Cardiac muscle cell (in vitro differentiated cells and primary cell): ENCODE measurements around the gene LARP1. TPM values are rescaled to one million over a fixed set of nuclear protein-coding genes. Genes with fewer than 3 reads are reported as not detected.

ENCODE experiments used
- DNase-seq, 2 donors: peaks; one replicate each; pipeline versions ENCODE4 v3.0.0 to v3.0.0-alpha.2; 2010 to 2017; ENCODE audit warnings: low read depth in 1 of 2, low spot score in 1 of 2
- H3K27ac ChIP-seq: fragments of 200-600 bp; sonication (generic); 2 replicates; pipeline ENCODE4 v1.5.1; 2016
- H3K27me3 ChIP-seq: fragments of 200-600 bp; sonication (generic); 2 replicates; pipeline ENCODE4 v1.6.0; 2016; ENCODE audit warnings: control low read depth
- H3K36me3 ChIP-seq: fragments of 200-600 bp; sonication (generic); 2 replicates; pipeline ENCODE4 v1.5.1; 2016; ENCODE audit warnings: control low read depth
- H3K4me1 ChIP-seq: fragments of 200-600 bp; sonication (generic); 2 replicates; pipeline ENCODE4 v1.8.1; 2017; ENCODE audit warnings: low read depth, mild to moderate bottlenecking, mixed run types
- H3K4me3 ChIP-seq: fragments of 200-600 bp; sonication (generic); 2 replicates; pipeline ENCODE4 v1.5.1; 2016; ENCODE audit warnings: mild to moderate bottlenecking
- H3K9me3 ChIP-seq: fragments of 200-600 bp; sonication (generic); 2 replicates; pipeline ENCODE4 v1.5.1; 2017; ENCODE audit warnings: low read depth, mild to moderate bottlenecking, control low read depth
- polyA plus RNA-seq: library from polyadenylated mRNA; unstranded; fragments of >200 nt; fragmentation: Nextera tagmentation; extraction: Ambion mirVana; gene quantifications from 2 replicates; pipeline ENCODE4 v1.2.1, GENCODE V29; 2016
- total RNA-seq: library from RNA; depleted of rRNA; stranded (reverse); fragments of >200 nt; gene quantifications from 2 replicates; pipeline ENCODE4 v1.2.3, GENCODE V29; 2016
- TF ChIP-seq, protein P1 (sequence below): IDR thresholded peaks from 2 replicates; pipeline ENCODE4 v1.5.1; 2012; ENCODE audit warnings: low read depth, mild to moderate bottlenecking, low read length

The LARP1 gene
- total and polyA plus RNA-seq, 2 experiments from 2014 or later: 40.7 to 97.8 TPM

DNA sequence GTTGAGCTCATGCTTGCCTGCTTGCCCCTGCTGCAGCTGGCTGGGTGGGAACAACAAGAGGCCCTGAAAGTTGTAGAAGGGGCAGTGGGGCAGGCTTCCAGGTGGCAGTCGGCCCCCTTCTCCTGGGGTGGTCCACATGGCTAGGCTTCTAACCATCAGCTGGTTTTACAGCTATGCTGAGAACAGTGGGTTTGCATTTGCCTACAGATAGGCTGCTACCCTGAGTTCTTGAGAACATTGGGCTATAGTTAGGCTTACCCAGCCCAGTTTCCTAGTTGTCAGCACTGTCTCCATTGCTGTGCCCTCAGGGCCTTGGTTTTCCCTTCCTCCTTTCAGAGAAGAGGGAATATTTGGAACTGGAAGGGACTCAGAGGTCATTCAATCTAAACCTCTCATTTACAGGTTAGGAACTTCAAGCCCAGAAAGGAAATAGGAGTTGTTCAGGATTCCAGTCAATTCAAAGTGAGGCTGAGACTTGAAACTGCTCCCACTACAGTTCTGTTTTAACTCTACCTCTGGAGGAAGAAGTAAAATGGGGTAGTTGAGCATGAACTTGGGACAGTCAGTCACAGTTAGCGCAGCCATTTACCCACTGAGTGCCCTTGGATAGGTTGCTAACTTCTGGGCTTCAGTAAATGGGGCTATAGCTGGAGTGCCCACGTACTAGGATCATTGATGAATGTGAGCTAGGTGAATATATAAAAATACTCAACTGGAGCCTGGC is 11.5 kb downstream of the LARP1 start:
- no peaks in the 10 kb centered on the region for H3K9me3 ChIP-seq
- no peak overlapping the region for H3K27ac ChIP-seq
- H3K4me3 ChIP-seq: no peak overlapping the region
- no peak for DNase-seq
- no peaks in the 10 kb centered on the region for H3K27me3 ChIP-seq
- TF ChIP-seq, protein P1, sequence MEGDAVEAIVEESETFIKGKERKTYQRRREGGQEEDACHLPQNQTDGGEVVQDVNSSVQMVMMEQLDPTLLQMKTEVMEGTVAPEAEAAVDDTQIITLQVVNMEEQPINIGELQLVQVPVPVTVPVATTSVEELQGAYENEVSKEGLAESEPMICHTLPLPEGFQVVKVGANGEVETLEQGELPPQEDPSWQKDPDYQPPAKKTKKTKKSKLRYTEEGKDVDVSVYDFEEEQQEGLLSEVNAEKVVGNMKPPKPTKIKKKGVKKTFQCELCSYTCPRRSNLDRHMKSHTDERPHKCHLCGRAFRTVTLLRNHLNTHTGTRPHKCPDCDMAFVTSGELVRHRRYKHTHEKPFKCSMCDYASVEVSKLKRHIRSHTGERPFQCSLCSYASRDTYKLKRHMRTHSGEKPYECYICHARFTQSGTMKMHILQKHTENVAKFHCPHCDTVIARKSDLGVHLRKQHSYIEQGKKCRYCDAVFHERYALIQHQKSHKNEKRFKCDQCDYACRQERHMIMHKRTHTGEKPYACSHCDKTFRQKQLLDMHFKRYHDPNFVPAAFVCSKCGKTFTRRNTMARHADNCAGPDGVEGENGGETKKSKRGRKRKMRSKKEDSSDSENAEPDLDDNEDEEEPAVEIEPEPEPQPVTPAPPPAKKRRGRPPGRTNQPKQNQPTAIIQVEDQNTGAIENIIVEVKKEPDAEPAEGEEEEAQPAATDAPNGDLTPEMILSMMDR: no peak
- peaks cover 61% of the 10 kb centered on the region for H3K4me1 ChIP-seq
- H3K36me3 ChIP-seq: no peaks in the 10 kb centered on the region

DNA sequence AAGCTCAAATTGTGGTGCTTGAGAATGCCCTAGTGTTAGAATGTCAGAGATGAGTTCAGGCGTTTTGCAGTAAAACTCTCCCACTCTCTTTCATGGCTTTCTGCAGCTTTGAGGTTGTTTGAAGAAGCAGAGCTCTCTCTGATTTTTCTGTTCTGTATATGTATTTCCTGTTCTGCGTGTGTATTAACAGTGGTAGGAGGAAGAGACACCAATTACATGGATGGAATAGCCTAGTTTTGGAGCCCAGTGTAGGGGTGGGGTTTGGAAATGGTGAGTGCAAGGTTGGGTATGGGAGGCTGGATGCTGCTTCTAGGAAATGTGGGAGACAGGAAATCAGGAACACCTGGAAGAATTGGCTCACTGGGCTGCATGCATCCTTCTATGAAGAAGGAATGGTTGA is 12.4 kb downstream of the LARP1 start:
- Histone ChIP-seq H3K27me3 (no peaks in the 10 kb centered on the region), H3K9me3 (no peaks in the 10 kb centered on the region), H3K4me1 (peaks cover 64% of the 10 kb centered on the region), H3K36me3 (no peaks in the 10 kb centered on the region), H3K27ac (no peak overlapping the region), H3K4me3 (no peak overlapping the region)
- no peak for DNase-seq
- TF ChIP-seq, protein P1: no peak

DNA sequence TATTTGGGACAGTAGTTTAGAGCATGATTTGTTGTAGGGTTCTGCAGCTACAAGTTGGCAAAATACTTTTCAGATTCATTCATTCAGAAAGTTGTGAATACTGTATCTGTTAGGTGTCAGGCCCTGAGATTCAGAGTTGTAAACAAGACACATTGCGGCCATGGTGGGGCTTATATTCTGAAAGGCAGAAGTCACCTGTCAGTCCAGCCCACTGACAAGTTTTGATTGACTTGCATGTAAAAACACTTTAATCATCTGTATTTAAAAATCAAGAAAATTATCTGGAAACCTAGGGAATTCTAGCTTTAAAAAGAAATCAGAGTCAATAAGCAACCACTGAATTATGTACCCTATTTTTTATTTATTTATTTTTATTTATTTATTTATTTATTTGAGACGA is 13.0 kb downstream of the LARP1 start:
- H3K27me3 ChIP-seq: no peaks in the 10 kb centered on the region
- no peak overlapping the region for H3K27ac ChIP-seq
- peaks cover 67% of the 10 kb centered on the region for H3K4me1 ChIP-seq
- TF ChIP-seq, protein P1: no peak
- DNase-seq: no peak
- H3K4me3 ChIP-seq: no peak overlapping the region
- H3K36me3 ChIP-seq: no peaks in the 10 kb centered on the region
- no peaks in the 10 kb centered on the region for H3K9me3 ChIP-seq

DNA sequence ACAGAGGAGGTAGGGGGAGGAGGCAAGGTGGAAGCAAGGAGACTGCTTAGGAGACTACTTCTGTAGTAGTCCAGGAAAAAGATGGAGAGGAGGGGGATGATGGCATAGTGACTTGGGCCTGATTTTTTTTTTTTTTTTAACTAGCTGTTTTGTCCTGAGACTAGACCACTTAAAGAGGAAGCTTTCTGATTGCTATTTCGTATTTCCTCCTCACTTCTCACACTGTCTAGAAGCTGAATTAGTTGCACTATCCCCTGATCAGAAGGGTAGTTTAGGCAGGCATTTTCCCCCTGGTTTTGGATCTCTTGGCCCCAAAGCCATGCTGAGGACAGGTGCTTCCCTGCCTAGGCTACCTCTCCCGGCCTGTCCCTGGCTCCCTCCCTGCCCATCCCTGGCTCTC is 14.9 kb downstream of the LARP1 start:
- TF ChIP-seq, protein P1: no peak
- DNase-seq: no peak
- H3K4me3 ChIP-seq: no peak overlapping the region
- H3K4me1 ChIP-seq: peaks cover 67% of the 10 kb centered on the region
- no peaks in the 10 kb centered on the region for H3K27me3 ChIP-seq
- H3K9me3 ChIP-seq: no peaks in the 10 kb centered on the region
- H3K27ac ChIP-seq: no peak overlapping the region
- no peaks in the 10 kb centered on the region for H3K36me3 ChIP-seq

DNA sequence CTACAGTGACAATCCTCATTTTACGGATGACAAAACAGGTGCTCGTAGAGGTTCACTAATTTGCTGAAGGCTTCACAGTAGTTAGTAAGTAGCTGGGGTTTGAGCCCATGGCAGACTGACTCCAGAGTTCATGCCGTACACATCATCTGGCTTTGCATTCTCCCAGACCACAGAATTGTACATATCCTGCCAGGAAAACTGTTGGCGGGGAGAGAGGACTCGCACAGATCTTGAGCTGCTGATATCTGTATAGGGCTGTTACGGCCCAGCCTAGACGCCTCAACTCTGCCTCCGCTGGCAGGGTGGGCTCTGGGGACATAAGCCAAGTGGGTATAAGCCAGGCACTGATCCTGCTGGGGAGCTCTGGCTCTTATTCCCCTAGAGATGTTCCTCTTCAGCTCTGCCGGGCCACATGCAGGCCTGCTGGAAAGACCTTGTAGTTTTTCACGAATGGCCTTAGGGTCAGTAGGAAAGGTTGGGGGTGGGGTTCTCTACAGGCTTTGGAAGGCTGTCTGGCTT is 16.3 kb downstream of the LARP1 start:
- Histone ChIP-seq H3K27me3 (no peaks in the 10 kb centered on the region), H3K9me3 (no peaks in the 10 kb centered on the region), H3K4me3 (no peak overlapping the region), H3K27ac (peak overlapping the region; percentile 27), H3K4me1 (peaks cover 54% of the 10 kb centered on the region), H3K36me3 (no peaks in the 10 kb centered on the region)
- TF ChIP-seq, protein P1: peak; percentile 27
- DNase-seq: peak; percentile 11 to 92
